WTC11 (cell line): ENCODE data around the gene CIBAR2.

ENCODE experiments used
- CREB1 ChIP-seq: sonication (generic); formaldehyde crosslinking; IDR thresholded peaks from 2 replicates; pipeline ENCODE4 v1.8.0; 2023; ENCODE audit warnings: mild to moderate bottlenecking, missing genetic modification reagents
- IRF2 ChIP-seq: sonication (generic); formaldehyde crosslinking; IDR thresholded peaks from 2 replicates; pipeline ENCODE4 v1.8.0; 2022; ENCODE audit warnings: low read depth, missing genetic modification reagents, borderline replicate concordance
- NFE2L1 ChIP-seq: sonication (generic); formaldehyde crosslinking; IDR thresholded peaks from 2 replicates; pipeline ENCODE4 v1.8.1; 2023; ENCODE audit warnings: missing genetic modification reagents
- NFYB ChIP-seq: sonication (generic); formaldehyde crosslinking; conservative IDR thresholded peaks from 2 replicates; pipeline ENCODE4 v1.8.0; 2022; ENCODE audit warnings: low read depth, missing genetic modification reagents
- TF ChIP-seq, protein P1 (sequence below): sonication (generic); formaldehyde crosslinking; IDR thresholded peaks from 2 replicates; pipeline ENCODE4 v1.8.1; 2023; ENCODE audit warnings: mild to moderate bottlenecking, missing genetic modification reagents
- TF ChIP-seq, protein P2 (sequence below): fragments of 200-600 bp; IDR thresholded peaks from 2 replicates; pipeline ENCODE4 v1.8.0; 2022; ENCODE audit warnings: antibody characterized with exemption
- TF ChIP-seq, protein P3 (sequence below): sonication (generic); formaldehyde crosslinking; IDR thresholded peaks from 2 replicates; pipeline ENCODE4 v1.8.0; 2022; ENCODE audit warnings: mild to moderate bottlenecking, missing genetic modification reagents
- TF ChIP-seq, protein P4 (sequence below): sonication (generic); formaldehyde crosslinking; IDR thresholded peaks from 2 replicates; pipeline ENCODE4 v1.8.1; 2022; ENCODE audit warnings: missing genetic modification reagents, borderline replicate concordance
- TF ChIP-seq, protein P5 (sequence below): sonication (generic); formaldehyde crosslinking; conservative IDR thresholded peaks from 2 replicates; pipeline ENCODE4 v1.8.1; 2023; ENCODE audit warnings: mild to moderate bottlenecking, low read depth, missing genetic modification reagents, moderate library complexity
- TF ChIP-seq, protein P6 (sequence below): sonication (generic); formaldehyde crosslinking; IDR thresholded peaks from 2 replicates; pipeline ENCODE4 v1.8.0; 2022; ENCODE audit warnings: mild to moderate bottlenecking, missing genetic modification reagents
- TF ChIP-seq, protein P7 (sequence below): sonication (generic); formaldehyde crosslinking; IDR thresholded peaks from 2 replicates; pipeline ENCODE4 v1.8.1; 2023; ENCODE audit warnings: mild to moderate bottlenecking, missing genetic modification reagents, moderate library complexity
- TF ChIP-seq, protein P8 (sequence below): sonication (generic); formaldehyde crosslinking; IDR thresholded peaks from 2 replicates; pipeline ENCODE4 v1.8.1; 2022; ENCODE audit warnings: mild to moderate bottlenecking, moderate library complexity, missing genetic modification reagents
- TF ChIP-seq, protein P9 (sequence below): sonication (generic); formaldehyde crosslinking; IDR thresholded peaks from 2 replicates; pipeline ENCODE4 v1.8.1; 2022; ENCODE audit warnings: low read depth, missing genetic modification reagents, borderline replicate concordance

DNA sequence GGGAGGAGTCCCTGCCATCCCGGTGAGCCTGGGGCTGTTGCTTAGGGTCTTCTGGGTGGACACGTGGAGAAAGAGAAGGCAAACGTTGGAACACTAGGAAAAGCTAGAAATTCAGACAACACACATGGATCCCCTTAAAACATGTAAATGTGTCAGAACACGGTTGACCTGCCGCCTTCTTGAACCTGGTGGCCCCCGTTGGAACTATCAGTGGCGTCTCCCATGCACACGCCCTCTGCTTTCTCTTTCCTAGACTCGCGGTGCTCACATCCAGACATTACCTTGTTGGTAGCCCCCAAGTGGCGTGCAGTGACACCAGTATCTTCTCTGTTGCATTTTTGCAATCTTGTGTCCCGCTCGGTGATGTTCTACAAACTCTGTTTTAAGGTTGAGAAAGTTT is 18.6 kb downstream of the CIBAR2 start:
- TF ChIP-seq, protein P1, sequence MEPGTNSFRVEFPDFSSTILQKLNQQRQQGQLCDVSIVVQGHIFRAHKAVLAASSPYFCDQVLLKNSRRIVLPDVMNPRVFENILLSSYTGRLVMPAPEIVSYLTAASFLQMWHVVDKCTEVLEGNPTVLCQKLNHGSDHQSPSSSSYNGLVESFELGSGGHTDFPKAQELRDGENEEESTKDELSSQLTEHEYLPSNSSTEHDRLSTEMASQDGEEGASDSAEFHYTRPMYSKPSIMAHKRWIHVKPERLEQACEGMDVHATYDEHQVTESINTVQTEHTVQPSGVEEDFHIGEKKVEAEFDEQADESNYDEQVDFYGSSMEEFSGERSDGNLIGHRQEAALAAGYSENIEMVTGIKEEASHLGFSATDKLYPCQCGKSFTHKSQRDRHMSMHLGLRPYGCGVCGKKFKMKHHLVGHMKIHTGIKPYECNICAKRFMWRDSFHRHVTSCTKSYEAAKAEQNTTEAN (CRISPR knock-in tag) = no peak
- TF ChIP-seq, protein P2, sequence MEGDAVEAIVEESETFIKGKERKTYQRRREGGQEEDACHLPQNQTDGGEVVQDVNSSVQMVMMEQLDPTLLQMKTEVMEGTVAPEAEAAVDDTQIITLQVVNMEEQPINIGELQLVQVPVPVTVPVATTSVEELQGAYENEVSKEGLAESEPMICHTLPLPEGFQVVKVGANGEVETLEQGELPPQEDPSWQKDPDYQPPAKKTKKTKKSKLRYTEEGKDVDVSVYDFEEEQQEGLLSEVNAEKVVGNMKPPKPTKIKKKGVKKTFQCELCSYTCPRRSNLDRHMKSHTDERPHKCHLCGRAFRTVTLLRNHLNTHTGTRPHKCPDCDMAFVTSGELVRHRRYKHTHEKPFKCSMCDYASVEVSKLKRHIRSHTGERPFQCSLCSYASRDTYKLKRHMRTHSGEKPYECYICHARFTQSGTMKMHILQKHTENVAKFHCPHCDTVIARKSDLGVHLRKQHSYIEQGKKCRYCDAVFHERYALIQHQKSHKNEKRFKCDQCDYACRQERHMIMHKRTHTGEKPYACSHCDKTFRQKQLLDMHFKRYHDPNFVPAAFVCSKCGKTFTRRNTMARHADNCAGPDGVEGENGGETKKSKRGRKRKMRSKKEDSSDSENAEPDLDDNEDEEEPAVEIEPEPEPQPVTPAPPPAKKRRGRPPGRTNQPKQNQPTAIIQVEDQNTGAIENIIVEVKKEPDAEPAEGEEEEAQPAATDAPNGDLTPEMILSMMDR = no peak
- TF ChIP-seq, protein P3, sequence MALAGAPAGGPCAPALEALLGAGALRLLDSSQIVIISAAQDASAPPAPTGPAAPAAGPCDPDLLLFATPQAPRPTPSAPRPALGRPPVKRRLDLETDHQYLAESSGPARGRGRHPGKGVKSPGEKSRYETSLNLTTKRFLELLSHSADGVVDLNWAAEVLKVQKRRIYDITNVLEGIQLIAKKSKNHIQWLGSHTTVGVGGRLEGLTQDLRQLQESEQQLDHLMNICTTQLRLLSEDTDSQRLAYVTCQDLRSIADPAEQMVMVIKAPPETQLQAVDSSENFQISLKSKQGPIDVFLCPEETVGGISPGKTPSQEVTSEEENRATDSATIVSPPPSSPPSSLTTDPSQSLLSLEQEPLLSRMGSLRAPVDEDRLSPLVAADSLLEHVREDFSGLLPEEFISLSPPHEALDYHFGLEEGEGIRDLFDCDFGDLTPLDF (CRISPR knock-in tag) = no peak
- TF ChIP-seq, protein P4, sequence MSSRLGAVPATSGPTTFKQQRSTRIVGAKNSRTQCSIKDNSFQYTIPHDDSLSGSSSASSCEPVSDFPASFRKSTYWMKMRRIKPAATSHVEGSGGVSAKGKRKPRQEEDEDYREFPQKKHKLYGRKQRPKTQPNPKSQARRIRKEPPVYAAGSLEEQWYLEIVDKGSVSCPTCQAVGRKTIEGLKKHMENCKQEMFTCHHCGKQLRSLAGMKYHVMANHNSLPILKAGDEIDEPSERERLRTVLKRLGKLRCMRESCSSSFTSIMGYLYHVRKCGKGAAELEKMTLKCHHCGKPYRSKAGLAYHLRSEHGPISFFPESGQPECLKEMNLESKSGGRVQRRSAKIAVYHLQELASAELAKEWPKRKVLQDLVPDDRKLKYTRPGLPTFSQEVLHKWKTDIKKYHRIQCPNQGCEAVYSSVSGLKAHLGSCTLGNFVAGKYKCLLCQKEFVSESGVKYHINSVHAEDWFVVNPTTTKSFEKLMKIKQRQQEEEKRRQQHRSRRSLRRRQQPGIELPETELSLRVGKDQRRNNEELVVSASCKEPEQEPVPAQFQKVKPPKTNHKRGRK (CRISPR knock-in tag) = no peak
- TF ChIP-seq, protein P5, sequence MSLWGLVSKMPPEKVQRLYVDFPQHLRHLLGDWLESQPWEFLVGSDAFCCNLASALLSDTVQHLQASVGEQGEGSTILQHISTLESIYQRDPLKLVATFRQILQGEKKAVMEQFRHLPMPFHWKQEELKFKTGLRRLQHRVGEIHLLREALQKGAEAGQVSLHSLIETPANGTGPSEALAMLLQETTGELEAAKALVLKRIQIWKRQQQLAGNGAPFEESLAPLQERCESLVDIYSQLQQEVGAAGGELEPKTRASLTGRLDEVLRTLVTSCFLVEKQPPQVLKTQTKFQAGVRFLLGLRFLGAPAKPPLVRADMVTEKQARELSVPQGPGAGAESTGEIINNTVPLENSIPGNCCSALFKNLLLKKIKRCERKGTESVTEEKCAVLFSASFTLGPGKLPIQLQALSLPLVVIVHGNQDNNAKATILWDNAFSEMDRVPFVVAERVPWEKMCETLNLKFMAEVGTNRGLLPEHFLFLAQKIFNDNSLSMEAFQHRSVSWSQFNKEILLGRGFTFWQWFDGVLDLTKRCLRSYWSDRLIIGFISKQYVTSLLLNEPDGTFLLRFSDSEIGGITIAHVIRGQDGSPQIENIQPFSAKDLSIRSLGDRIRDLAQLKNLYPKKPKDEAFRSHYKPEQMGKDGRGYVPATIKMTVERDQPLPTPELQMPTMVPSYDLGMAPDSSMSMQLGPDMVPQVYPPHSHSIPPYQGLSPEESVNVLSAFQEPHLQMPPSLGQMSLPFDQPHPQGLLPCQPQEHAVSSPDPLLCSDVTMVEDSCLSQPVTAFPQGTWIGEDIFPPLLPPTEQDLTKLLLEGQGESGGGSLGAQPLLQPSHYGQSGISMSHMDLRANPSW (CRISPR knock-in tag) = no peak
- TF ChIP-seq, protein P6, sequence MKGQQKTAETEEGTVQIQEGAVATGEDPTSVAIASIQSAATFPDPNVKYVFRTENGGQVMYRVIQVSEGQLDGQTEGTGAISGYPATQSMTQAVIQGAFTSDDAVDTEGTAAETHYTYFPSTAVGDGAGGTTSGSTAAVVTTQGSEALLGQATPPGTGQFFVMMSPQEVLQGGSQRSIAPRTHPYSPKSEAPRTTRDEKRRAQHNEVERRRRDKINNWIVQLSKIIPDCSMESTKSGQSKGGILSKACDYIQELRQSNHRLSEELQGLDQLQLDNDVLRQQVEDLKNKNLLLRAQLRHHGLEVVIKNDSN (CRISPR knock-in tag) = no peak
- TF ChIP-seq, protein P7, sequence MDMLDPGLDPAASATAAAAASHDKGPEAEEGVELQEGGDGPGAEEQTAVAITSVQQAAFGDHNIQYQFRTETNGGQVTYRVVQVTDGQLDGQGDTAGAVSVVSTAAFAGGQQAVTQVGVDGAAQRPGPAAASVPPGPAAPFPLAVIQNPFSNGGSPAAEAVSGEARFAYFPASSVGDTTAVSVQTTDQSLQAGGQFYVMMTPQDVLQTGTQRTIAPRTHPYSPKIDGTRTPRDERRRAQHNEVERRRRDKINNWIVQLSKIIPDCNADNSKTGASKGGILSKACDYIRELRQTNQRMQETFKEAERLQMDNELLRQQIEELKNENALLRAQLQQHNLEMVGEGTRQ (CRISPR knock-in tag) = no peak
- TF ChIP-seq NFE2L1 (CRISPR knock-in tag) = no peak
- TF ChIP-seq NFYB (CRISPR knock-in tag) = no peak
- TF ChIP-seq IRF2 = no peak
- TF ChIP-seq CREB1 (CRISPR knock-in tag) = no peak
- TF ChIP-seq, protein P8, sequence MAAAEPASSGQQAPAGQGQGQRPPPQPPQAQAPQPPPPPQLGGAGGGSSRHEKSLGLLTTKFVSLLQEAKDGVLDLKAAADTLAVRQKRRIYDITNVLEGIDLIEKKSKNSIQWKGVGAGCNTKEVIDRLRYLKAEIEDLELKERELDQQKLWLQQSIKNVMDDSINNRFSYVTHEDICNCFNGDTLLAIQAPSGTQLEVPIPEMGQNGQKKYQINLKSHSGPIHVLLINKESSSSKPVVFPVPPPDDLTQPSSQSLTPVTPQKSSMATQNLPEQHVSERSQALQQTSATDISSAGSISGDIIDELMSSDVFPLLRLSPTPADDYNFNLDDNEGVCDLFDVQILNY (CRISPR knock-in tag) = no peak
- TF ChIP-seq, protein P9, sequence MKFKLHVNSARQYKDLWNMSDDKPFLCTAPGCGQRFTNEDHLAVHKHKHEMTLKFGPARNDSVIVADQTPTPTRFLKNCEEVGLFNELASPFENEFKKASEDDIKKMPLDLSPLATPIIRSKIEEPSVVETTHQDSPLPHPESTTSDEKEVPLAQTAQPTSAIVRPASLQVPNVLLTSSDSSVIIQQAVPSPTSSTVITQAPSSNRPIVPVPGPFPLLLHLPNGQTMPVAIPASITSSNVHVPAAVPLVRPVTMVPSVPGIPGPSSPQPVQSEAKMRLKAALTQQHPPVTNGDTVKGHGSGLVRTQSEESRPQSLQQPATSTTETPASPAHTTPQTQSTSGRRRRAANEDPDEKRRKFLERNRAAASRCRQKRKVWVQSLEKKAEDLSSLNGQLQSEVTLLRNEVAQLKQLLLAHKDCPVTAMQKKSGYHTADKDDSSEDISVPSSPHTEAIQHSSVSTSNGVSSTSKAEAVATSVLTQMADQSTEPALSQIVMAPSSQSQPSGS (CRISPR knock-in tag) = no peak
